ENCODE measurements around the gene SLC39A9.
"Not testable (repeated sequence)": the region's sequence is repeated elsewhere in the genome, so short reads cannot be mapped to it uniquely, and the experiment has no call there.

SLC39A9 gene

GRCh38 chr14:69475194-69475818, 76.8 kb downstream of the SLC39A9 start:
- no peak for DNase-seq (ENCODE audit: low read depth, low spot score)

GRCh38 chr14:69476824-69477450, 78.4 kb downstream of the SLC39A9 start:
- DNase-seq (ENCODE audit: low read depth, low spot score): not testable (repeated sequence)

- not testable (repeated sequence) for DNase-seq (ENCODE audit: low read depth, low spot score)
Observed at GRCh38 chr14:69478055-69478454, 79.6 kb downstream of the SLC39A9 start.

- no peak for DNase-seq (ENCODE audit: low read depth, low spot score)
Observed at GRCh38 chr14:69479696-69480095, 81.2 kb downstream of the SLC39A9 start.

- no peak for DNase-seq (ENCODE audit: low read depth, low spot score)
Observed at GRCh38 chr14:69480136-69480535, 81.6 kb downstream of the SLC39A9 start.

GRCh38 chr14:69481815-69482568, 83.5 kb downstream of the SLC39A9 start:
- no peak for DNase-seq (ENCODE audit: low read depth, low spot score)

GRCh38 chr14:69483765-69484443, 85.4 kb downstream of the SLC39A9 start:
- no peak for DNase-seq (ENCODE audit: low read depth, low spot score)

- no peak for DNase-seq (ENCODE audit: low read depth, low spot score)
Observed at GRCh38 chr14:69484444-69485314, 86.2 kb downstream of the SLC39A9 start, which contains the start of gene PLEKHD1. TSS of gene PLEKHD1 (plus strand) at chr14:69484728. CDS start at chr14:69484966, 238 bp downstream.

GRCh38 chr14:69485315-69485660, 86.8 kb downstream of the SLC39A9 start:
- no peak for DNase-seq (ENCODE audit: low read depth, low spot score)

GRCh38 chr14:69485701-69486100, 87.2 kb downstream of the SLC39A9 start:
- DNase-seq (ENCODE audit: low read depth, low spot score): no peak

GRCh38 chr14:69487226-69487625, 88.7 kb downstream of the SLC39A9 start:
- DNase-seq (ENCODE audit: low read depth, low spot score): no peak

- DNase-seq (ENCODE audit: low read depth, low spot score): no peak
Observed at GRCh38 chr14:69487771-69488170, 89.3 kb downstream of the SLC39A9 start.

- DNase-seq (ENCODE audit: low read depth, low spot score): no peak
Observed at GRCh38 chr14:69489495-69489894, 91.0 kb downstream of the SLC39A9 start.

GRCh38 chr14:69490219-69490918, 91.9 kb downstream of the SLC39A9 start:
- no peak for DNase-seq (ENCODE audit: low read depth, low spot score)

- no peak for DNase-seq (ENCODE audit: low read depth, low spot score)
Observed at GRCh38 chr14:69491193-69491592, 92.7 kb downstream of the SLC39A9 start.

- DNase-seq (ENCODE audit: low read depth, low spot score): no peak
Observed at GRCh38 chr14:69493038-69493437, 94.5 kb downstream of the SLC39A9 start.

- DNase-seq (ENCODE audit: low read depth, low spot score): no peak
Observed at GRCh38 chr14:69493791-69494190, 95.3 kb downstream of the SLC39A9 start.

- DNase-seq (ENCODE audit: low read depth, low spot score): no peak
Observed at GRCh38 chr14:69495341-69495921, 96.9 kb downstream of the SLC39A9 start.

GRCh38 chr14:69497866-69498265, 99.4 kb downstream of the SLC39A9 start:
- DNase-seq (ENCODE audit: low read depth, low spot score): not testable (repeated sequence)

GRCh38 chr14:69498286-69498685, 99.8 kb downstream of the SLC39A9 start:
- DNase-seq (ENCODE audit: low read depth, low spot score): not testable (repeated sequence)

Measured in activated CD4-positive, CD25-positive, alpha-beta regulatory T cell treated with anti-CD3 and anti-CD28 coated beads, Interleukin-2, amount 50 U/mL, for 16 hours (primary cell).